Caco-2 (cell line): ENCODE data around the gene ROBO4. TPM values are rescaled to one million over a fixed set of nuclear protein-coding genes. Genes with fewer than 3 reads are reported as not detected.

Source experiments
- BruUV-seq: library from RNA; stranded (reverse); fragments of 400-500 nt; replicated peaks from 2 replicates; lab custom pipeline; 2021; lab: Mats Ljungman, UMichigan
- CTCF ChIA-PET: fragments of 300-600 bp; sonication (Branson Sonifier 250); formaldehyde crosslinking; loops from one replicate; lab custom pipeline; 2022; ENCODE audit warnings: antibody characterized with exemption; lab: Charles Lee
- POLR2A ChIA-PET: fragments of 300-600 bp; sonication (Branson Sonifier 250); formaldehyde crosslinking; loops from one replicate; lab custom pipeline; 2022; ENCODE audit warnings: antibody characterized with exemption; lab: Charles Lee
- DNase-seq, 2 experiments: peaks; one replicate each; pipeline versions ENCODE4 v3.0.0 to v3.0.0-alpha.2; 2020 to 2022
- H3K27me3 ChIP-seq: replicated peaks from 2 replicates; pipeline ENCODE4 v1.6.0; 2011; ENCODE audit warnings: low read length; ENCODE audit not compliant: control insufficient read depth, insufficient read depth
- H3K36me3 ChIP-seq: 2 replicates; pipeline ENCODE4 v1.5.1; 2011; ENCODE audit warnings: low read length; ENCODE audit not compliant: control insufficient read depth, insufficient read depth
- H3K4me1 ChIP-seq: fragments of 250-450 bp; sonication (Bioruptor Pico); 2 replicates; pipeline ENCODE4 v1.5.1; 2020; ENCODE audit warnings: mild to moderate bottlenecking
- H3K4me3 ChIP-seq: 2 replicates; pipeline ENCODE4 v1.5.1; 2011; ENCODE audit warnings: low read depth, mild to moderate bottlenecking, control low read depth, low read length
- H3K9me3 ChIP-seq: fragments of 250-450 bp; sonication (Bioruptor Pico); 2 replicates; pipeline ENCODE4 v1.5.1; 2020; ENCODE audit warnings: mild to moderate bottlenecking, moderate library complexity
- H3K27ac Mint-ChIP-seq: one replicate; pipeline ENCODE4 v1.8.0; 2022; ENCODE audit warnings: mixed read lengths; ENCODE audit not compliant: unreplicated experiment
- H3K27me3 Mint-ChIP-seq: one replicate; pipeline ENCODE4 v1.8.0; 2022; ENCODE audit warnings: mixed read lengths; ENCODE audit not compliant: insufficient read depth, unreplicated experiment
- H3K36me3 Mint-ChIP-seq: one replicate; pipeline ENCODE4 v1.8.0; 2022; ENCODE audit warnings: mild to moderate bottlenecking, mixed read lengths; ENCODE audit not compliant: insufficient read depth, unreplicated experiment
- H3K4me1 Mint-ChIP-seq: one replicate; pipeline ENCODE4 v1.8.0; 2022; ENCODE audit warnings: low read depth, mixed read lengths; ENCODE audit not compliant: unreplicated experiment
- H3K4me3 Mint-ChIP-seq: one replicate; pipeline ENCODE4 v1.8.0; 2022; ENCODE audit warnings: mild to moderate bottlenecking, moderate library complexity, mixed read lengths; ENCODE audit not compliant: unreplicated experiment
- H3K9me3 Mint-ChIP-seq: one replicate; pipeline ENCODE4 v1.8.0; 2022; ENCODE audit warnings: mixed read lengths; ENCODE audit not compliant: unreplicated experiment
- CTCF ChIP-seq, 2 experiments: fragments of 200-600 bp in 1 of 2; IDR thresholded peaks; 1 replicate in 1 of 2; 2 replicates in 1 of 2; pipeline versions ENCODE4 v1.5.1 to v1.8.0; 2011 to 2022; ENCODE audit warnings: antibody characterized with exemption in 1 of 2, control low read depth in 1 of 2, inconsistent platforms in 1 of 2, low read depth in 1 of 2, low read length in 1 of 2, mild to moderate bottlenecking in 1 of 2, moderate library complexity in 1 of 2; ENCODE audit not compliant: insufficient read depth in 1 of 2, severe bottlenecking in 1 of 2, unreplicated experiment in 1 of 2
- intact Hi-C: fragments of 100-400 bp; cut with micrococcal nuclease; formaldehyde crosslinking; loops from one replicate; pipeline ENCODE4 v1.10.0; 2022; ENCODE audit not compliant: unreplicated experiment
- total RNA-seq: library from RNA; stranded (reverse); gene quantifications from 2 replicates; pipeline ENCODE4 v1.2.3, GENCODE V29; 2022

ROBO4 gene
- total RNA-seq, 1 experiment from 2014 or later = not detected

- peaks cover 37% of the 10 kb centered on the region for H3K27me3 Mint-ChIP-seq
- Histone ChIP-seq H3K9me3 (no peaks in the 10 kb centered on the region), H3K27me3 (peaks cover 16% of the 10 kb centered on the region), H3K4me1 (peaks cover 22% of the 10 kb centered on the region), H3K4me3 (no peak overlapping the region), H3K36me3 (no peaks in the 10 kb centered on the region)
- POLR2A ChIA-PET = no interaction called here
- intact Hi-C loops = no loop called here
- CTCF ChIA-PET = no interaction called here
- H3K36me3 Mint-ChIP-seq = no peaks in the 10 kb centered on the region
- H3K9me3 Mint-ChIP-seq = no peaks in the 10 kb centered on the region
- H3K4me3 Mint-ChIP-seq = no peak overlapping the region
- TF ChIP-seq CTCF (IDR thresholded peaks at IDR 0.05; ENCODE audit: insufficient read depth in 1 of 2, low read depth in 1 of 2, low read length in 1 of 2, severe bottlenecking in 1 of 2, unreplicated experiment in 1 of 2) = no peak
- peaks cover 7% of the 10 kb centered on the region for H3K4me1 Mint-ChIP-seq
- peak in 1 of 2 experiments; percentile 32 for DNase-seq
- H3K27ac Mint-ChIP-seq = no peak overlapping the region
- BruUV-seq = no TSS peak
These were observed 33.3 kb downstream of the ROBO4 start for GRCh38 chr11:124864176-124864891.

GRCh38 chr11:124863826-124864165 lies 33.9 kb downstream of the ROBO4 start:
- no peaks in the 10 kb centered on the region for H3K36me3 ChIP-seq
- DNase-seq = peak; percentile 38 to 51
- TF ChIP-seq CTCF (IDR thresholded peaks at IDR 0.05; ENCODE audit: insufficient read depth in 1 of 2, low read depth in 1 of 2, low read length in 1 of 2, severe bottlenecking in 1 of 2, unreplicated experiment in 1 of 2) = no peak
- Mint-ChIP-seq H3K4me1 (peaks cover 7% of the 10 kb centered on the region), H3K27me3 (peaks cover 37% of the 10 kb centered on the region), H3K27ac (no peak overlapping the region), H3K4me3 (peak overlapping the region; percentile 29), H3K36me3 (no peaks in the 10 kb centered on the region), H3K9me3 (no peaks in the 10 kb centered on the region)
- H3K27me3 ChIP-seq = peaks cover 16% of the 10 kb centered on the region
- BruUV-seq = no TSS peak
- peaks cover 22% of the 10 kb centered on the region for H3K4me1 ChIP-seq
- ChIA-PET POLR2A (no interaction called here), CTCF (interaction anchor here (0.6 kb wide), 2 partner anchors 34 to 1406 kb away, joined by 3 to 4 read pairs; partner anchors contain the start of gene ROBO4)
- H3K4me3 ChIP-seq = no peak overlapping the region
- intact Hi-C loops = no loop called here
- H3K9me3 ChIP-seq = no peaks in the 10 kb centered on the region

- DNase-seq = peak in 1 of 2 experiments; percentile 50
- Mint-ChIP-seq H3K27me3 (peaks cover 37% of the 10 kb centered on the region), H3K4me3 (peak overlapping the region; percentile 29), H3K4me1 (peaks cover 7% of the 10 kb centered on the region), H3K27ac (no peak overlapping the region), H3K9me3 (no peaks in the 10 kb centered on the region), H3K36me3 (no peaks in the 10 kb centered on the region)
- intact Hi-C loops = no loop called here
- BruUV-seq = no TSS peak
- no peaks in the 10 kb centered on the region for H3K9me3 ChIP-seq
- ChIA-PET POLR2A (no interaction called here), CTCF (interaction anchor here (0.6 to 1.1 kb wide), 3 partner anchors 34 to 1407 kb away, joined by 3 to 4 read pairs (median 4); partner anchors contain the start of gene ROBO4)
- H3K27me3 ChIP-seq = peaks cover 16% of the 10 kb centered on the region
- peaks cover 22% of the 10 kb centered on the region for H3K4me1 ChIP-seq
- H3K4me3 ChIP-seq = 0 out of 2 replicates have a peak overlapping the region, but pooled peaks have one; percentile 1
- no peaks in the 10 kb centered on the region for H3K36me3 ChIP-seq
- TF ChIP-seq CTCF (IDR thresholded peaks at IDR 0.05; ENCODE audit: insufficient read depth in 1 of 2, low read depth in 1 of 2, low read length in 1 of 2, severe bottlenecking in 1 of 2, unreplicated experiment in 1 of 2) = no peak
These were observed 34.4 kb downstream of the ROBO4 start for GRCh38 chr11:124863137-124863825.
